Lower lobe of right lung (tissue), 2 donors: ENCODE data around the gene NIPAL3. TPM values are rescaled to one million over a fixed set of nuclear protein-coding genes. Genes with fewer than 3 reads are reported as not detected.

Experiments
- ATAC-seq, 2 donors: fragments of 200-7000 bp; cut with Tn5 transposase; one replicate each; pipeline ENCODE4 v1.9.1; 2020 to 2022; ENCODE audit warnings: mild to moderate bottlenecking in 2 of 2, moderate library complexity in 2 of 2
- DNase-seq: peaks from one replicate; pipeline ENCODE4 v3.0.0-alpha.2; 2020
- H3K27ac ChIP-seq: fragments of 200-600 bp; one replicate; pipeline ENCODE4 v1.8.0; 2022
- H3K27me3 ChIP-seq: fragments of 200-600 bp; one replicate; pipeline ENCODE4 v1.8.0; 2022; ENCODE audit warnings: low read depth
- H3K36me3 ChIP-seq: fragments of 200-600 bp; one replicate; pipeline ENCODE4 v1.8.0; 2022; ENCODE audit warnings: mild to moderate bottlenecking
- H3K4me1 ChIP-seq: fragments of 200-600 bp; one replicate; pipeline ENCODE4 v1.8.0; 2022
- H3K4me3 ChIP-seq: fragments of 200-600 bp; one replicate; pipeline ENCODE4 v1.8.0; 2022; ENCODE audit warnings: mild to moderate bottlenecking
- H3K9me3 ChIP-seq: fragments of 200-600 bp; one replicate; pipeline ENCODE4 v1.8.0; 2022
- CTCF ChIP-seq: fragments of 200-600 bp; IDR thresholded peaks from one replicate; pipeline ENCODE4 v1.8.0; 2022; ENCODE audit warnings: antibody characterized with exemption, mild to moderate bottlenecking
- intact Hi-C: fragments of 100-400 bp; cut with DNase I; formaldehyde crosslinking; loops from one replicate; pipeline ENCODE4 v1.11.0; 2022
- total RNA-seq: library from RNA; stranded (reverse); fragmentation: NEBNext Ultra II Directional; extraction: Animal tissue kit (Norgen Biotek cat#: 25700); gene quantifications from one replicate; pipeline ENCODE4 v1.2.1, GENCODE V29; 2021
- donor health status: DM: no; HTN: yes; CAD: no; lungs with severe emphysema.

Gene NIPAL3
- total RNA-seq, 1 donor from 2014 or later, result 38.0 TPM

- intact Hi-C loops, result loop anchor here (10.0 kb wide), 1 partner anchor 177 kb away; no protein-coding TSS in a partner anchor
- DNase-seq, result no peak
- no peak for ATAC-seq
- Histone ChIP-seq H3K27me3 (no peaks in the 10 kb centered on the region), H3K4me3 (no peak overlapping the region), H3K36me3 (peaks cover 19% of the 10 kb centered on the region), H3K27ac (no peak overlapping the region), H3K9me3 (no peaks in the 10 kb centered on the region), H3K4me1 (peaks cover 38% of the 10 kb centered on the region)
- no peak for TF ChIP-seq CTCF
Observed at GRCh38 chr1:24382165-24382577, 33.4 kb upstream of the NIPAL3 start.

- DNase-seq (no peak), ATAC-seq (no peak)
- intact Hi-C loops, result loop anchor here (10.0 kb wide), 1 partner anchor 179 kb away; no protein-coding TSS in a partner anchor
- Histone ChIP-seq H3K4me1 (peaks cover 40% of the 10 kb centered on the region), H3K9me3 (no peaks in the 10 kb centered on the region), H3K4me3 (no peak overlapping the region), H3K36me3 (peaks cover 15% of the 10 kb centered on the region), H3K27ac (peak overlapping the region; percentile 70), H3K27me3 (no peaks in the 10 kb centered on the region)
- TF ChIP-seq CTCF, result no peak
Observed at GRCh38 chr1:24383381-24383940, 32.1 kb upstream of the NIPAL3 start.

GRCh38 chr1:24384251-24385090 lies 31.1 kb upstream of the NIPAL3 start:
- Histone ChIP-seq H3K9me3 (no peaks in the 10 kb centered on the region), H3K27ac (peak overlapping the region; percentile 70), H3K27me3 (no peaks in the 10 kb centered on the region), H3K4me1 (peaks cover 46% of the 10 kb centered on the region), H3K4me3 (peak overlapping the region; percentile 7), H3K36me3 (peaks cover 7% of the 10 kb centered on the region)
- intact Hi-C loops, result loop anchor here (10.0 kb wide), 1 partner anchor 180 kb away; no protein-coding TSS in a partner anchor
- peak; percentile 82 to 84 for ATAC-seq
- TF ChIP-seq CTCF, result no peak
- DNase-seq, result peak; percentile 75

GRCh38 chr1:24385160-24385940 lies 30.3 kb upstream of the NIPAL3 start:
- no peaks in the 10 kb centered on the region for H3K9me3 ChIP-seq
- no peak overlapping the region for H3K4me3 ChIP-seq
- H3K27ac ChIP-seq, result peak overlapping the region; percentile 70
- DNase-seq (no peak), ATAC-seq (no peak)
- H3K36me3 ChIP-seq, result peaks cover 4% of the 10 kb centered on the region
- H3K4me1 ChIP-seq, result peaks cover 46% of the 10 kb centered on the region
- intact Hi-C loops, result loop anchor here (10.0 kb wide), 1 partner anchor 181 kb away; no protein-coding TSS in a partner anchor
- H3K27me3 ChIP-seq, result no peaks in the 10 kb centered on the region
- TF ChIP-seq CTCF, result peak; percentile 29

GRCh38 chr1:24386241-24386640 lies 29.4 kb upstream of the NIPAL3 start:
- no peaks in the 10 kb centered on the region for H3K9me3 ChIP-seq
- no peak overlapping the region for H3K4me3 ChIP-seq
- no peaks in the 10 kb centered on the region for H3K27me3 ChIP-seq
- H3K27ac ChIP-seq, result no peak overlapping the region
- intact Hi-C loops, result loop anchor here (10.0 kb wide), 1 partner anchor 181 kb away; no protein-coding TSS in a partner anchor
- peaks cover 52% of the 10 kb centered on the region for H3K4me1 ChIP-seq
- H3K36me3 ChIP-seq, result peaks cover 4% of the 10 kb centered on the region
- ATAC-seq (peak; percentile 29 to 52), DNase-seq (no peak)
- TF ChIP-seq CTCF, result no peak
